IMR-90 (cell line): ENCODE data around the gene LIN9. TPM values are rescaled to one million over a fixed set of nuclear protein-coding genes. Genes with fewer than 3 reads are reported as not detected.

Experiments used
- ATAC-seq: fragments of 200-7000 bp; cut with Tn5 transposase; 2 replicates; pipeline ENCODE4 v1.9.1; 2020; ENCODE audit warnings: low read depth, mild to moderate bottlenecking, moderate library complexity
- BruUV-seq: library from RNA; stranded (reverse); fragments of 400-500 nt; replicated peaks from 2 replicates; lab custom pipeline; 2021; lab: Mats Ljungman, UMichigan
- CTCF ChIA-PET: fragments of 300-600 bp; formaldehyde crosslinking; extraction: SDS; loops from one replicate; lab custom pipeline; 2021; ENCODE audit warnings: antibody characterized with exemption; lab: Yijun Ruan, JAX
- POLR2A ChIA-PET: fragments of 300-600 bp; sonication (Branson Sonifier 250); formaldehyde crosslinking; loops from one replicate; lab custom pipeline; 2022; ENCODE audit warnings: antibody characterized with exemption; ENCODE audit not compliant: unreplicated experiment; lab: Charles Lee
- DNase-seq: peaks from one replicate; pipeline ENCODE4 v3.0.0; 2013
- H2AFZ ChIP-seq: replicated peaks from 2 replicates; pipeline ENCODE3; 2013; ENCODE audit warnings: low read length, mild to moderate bottlenecking; ENCODE audit not compliant: poor library complexity
- H2AK5ac ChIP-seq: 2 replicates; pipeline ENCODE4 v1.6.1; 2013; ENCODE audit warnings: low read depth, low read length, inconsistent platforms
- H2AK9ac ChIP-seq: replicated peaks from 2 replicates; pipeline ENCODE3; 2013; ENCODE audit warnings: mild to moderate bottlenecking, low read depth, low read length, moderate library complexity; ENCODE audit not compliant: poor library complexity
- H2BK120ac ChIP-seq: 2 replicates; pipeline ENCODE4 v1.6.1; 2013; ENCODE audit warnings: low read depth, low read length, inconsistent platforms
- H2BK15ac ChIP-seq: 3 replicates; pipeline ENCODE4 v1.6.1; 2013; ENCODE audit warnings: low read depth, low read length, inconsistent platforms
- H2BK20ac ChIP-seq: 2 replicates; pipeline ENCODE4 v1.6.1; 2013; ENCODE audit warnings: low read depth, mild to moderate bottlenecking, inconsistent platforms, low read length, moderate library complexity
- H2BK5ac ChIP-seq: 2 replicates; pipeline ENCODE4 v1.6.1; 2013; ENCODE audit warnings: mild to moderate bottlenecking, low read depth, low read length, inconsistent platforms; ENCODE audit not compliant: poor library complexity, severe bottlenecking
- H3K14ac ChIP-seq: replicated peaks from 2 replicates; pipeline ENCODE4 v1.6.1; 2013; ENCODE audit warnings: low read depth, low read length, inconsistent platforms
- H3K18ac ChIP-seq: 2 replicates; pipeline ENCODE4 v1.6.1; 2013; ENCODE audit warnings: low read depth, low read length, control low read depth
- H3K23ac ChIP-seq: 2 replicates; pipeline ENCODE4 v1.6.1; 2013; ENCODE audit warnings: low read depth, low read length, inconsistent platforms
- H3K27ac ChIP-seq: 2 replicates; pipeline ENCODE4 v1.5.1; 2013; ENCODE audit warnings: mild to moderate bottlenecking, control low read depth, low read length; ENCODE audit not compliant: insufficient read depth
- H3K27me3 ChIP-seq: 2 replicates; pipeline ENCODE4 v1.6.1; 2013; ENCODE audit warnings: low read length; ENCODE audit not compliant: control insufficient read depth, insufficient read depth
- H3K36me3 ChIP-seq: 2 replicates; pipeline ENCODE4 v1.6.1; 2013; ENCODE audit warnings: low read length, mixed read lengths; ENCODE audit not compliant: control insufficient read depth, insufficient read depth
- H3K4ac ChIP-seq: 2 replicates; pipeline ENCODE4 v1.6.1; 2013; ENCODE audit warnings: low read depth, low read length, inconsistent platforms
- H3K4me1 ChIP-seq: 2 replicates; pipeline ENCODE4 v1.6.1; 2013; ENCODE audit warnings: low read length, mixed read lengths; ENCODE audit not compliant: control insufficient read depth, insufficient read depth
- H3K4me2 ChIP-seq: 2 replicates; pipeline ENCODE4 v1.6.1; 2013; ENCODE audit warnings: low read depth, mild to moderate bottlenecking, control low read depth, low read length, moderate library complexity
- H3K4me3 ChIP-seq: 2 replicates; pipeline ENCODE4 v1.5.1; 2013; ENCODE audit warnings: low read depth, mild to moderate bottlenecking, control low read depth, low read length, moderate library complexity; ENCODE audit not compliant: insufficient read depth
- H3K56ac ChIP-seq: 2 replicates; pipeline ENCODE4 v1.6.1; 2013; ENCODE audit warnings: low read length, inconsistent platforms; ENCODE audit not compliant: insufficient read depth; ENCODE audit errors: extremely low read depth
- H3K79me1 ChIP-seq, 2 experiments: 2 replicates each; pipeline ENCODE4 v1.6.1; 2013; ENCODE audit warnings: low read length in 2 of 2, inconsistent platforms in 1 of 2, low read depth in 1 of 2
- H3K9ac ChIP-seq: 2 replicates; pipeline ENCODE4 v1.6.1; 2013; ENCODE audit warnings: low read depth, low read length, control low read depth
- H3K9me1 ChIP-seq: 2 replicates; pipeline ENCODE4 v1.6.1; 2013; ENCODE audit warnings: low read length, inconsistent platforms; ENCODE audit not compliant: insufficient read depth
- H3K9me3 ChIP-seq: 2 replicates; pipeline ENCODE4 v1.6.1; 2013; ENCODE audit warnings: low read length; ENCODE audit not compliant: control insufficient read depth, insufficient read depth
- H4K20me1 ChIP-seq: 2 replicates; pipeline ENCODE4 v1.6.1; 2013; ENCODE audit warnings: low read length, inconsistent platforms; ENCODE audit not compliant: insufficient read depth
- H4K5ac ChIP-seq: 2 replicates; pipeline ENCODE4 v1.6.1; 2013; ENCODE audit warnings: mild to moderate bottlenecking, low read depth, low read length, control low read depth
- H4K8ac ChIP-seq, 2 experiments: 2 replicates each; pipeline ENCODE4 v1.6.1; 2013; ENCODE audit warnings: low read depth in 2 of 2, low read length in 2 of 2, control low read depth in 1 of 2, inconsistent platforms in 1 of 2
- H4K91ac ChIP-seq: 2 replicates; pipeline ENCODE4 v1.6.1; 2013; ENCODE audit warnings: low read depth, low read length, inconsistent platforms; ENCODE audit not compliant: insufficient read depth
- BHLHE40 ChIP-seq: fragments of 150-350 bp; IDR thresholded peaks from 2 replicates; pipeline ENCODE4 v1.6.1; 2016; ENCODE audit warnings: mild to moderate bottlenecking, low read depth, low read length
- CEBPB ChIP-seq: IDR thresholded peaks from 2 replicates; pipeline ENCODE4 v1.6.1; 2012; ENCODE audit warnings: low read depth, low read length, improper control_type of control experiment
- CHD1 ChIP-seq: IDR thresholded peaks from 2 replicates; pipeline ENCODE4 v1.6.1; 2012; ENCODE audit warnings: low read depth, low read length, improper control_type of control experiment
- CTCF ChIP-seq: conservative IDR thresholded peaks from 2 replicates; pipeline ENCODE4 v1.5.1; 2012; ENCODE audit warnings: mild to moderate bottlenecking, low read depth, low read length, improper control_type of control experiment
- FOS ChIP-seq: fragments of 150-350 bp; IDR thresholded peaks from 2 replicates; pipeline ENCODE4 v1.6.1; 2016; ENCODE audit warnings: low read depth, low read length
- MAFK ChIP-seq: IDR thresholded peaks from 2 replicates; pipeline ENCODE4 v1.6.1; 2012; ENCODE audit warnings: low read depth, low read length, improper control_type of control experiment
- MAZ ChIP-seq: IDR thresholded peaks from 2 replicates; pipeline ENCODE4 v1.6.1; 2012; ENCODE audit warnings: low read depth, mild to moderate bottlenecking, low read length, improper control_type of control experiment, moderate library complexity, borderline replicate concordance
- MXI1 ChIP-seq: IDR thresholded peaks from 2 replicates; pipeline ENCODE4 v1.6.1; 2012; ENCODE audit warnings: low read depth, mild to moderate bottlenecking, low read length, moderate library complexity, borderline replicate concordance
- NFE2L2 ChIP-seq: fragments of 150-350 bp; IDR thresholded peaks from 2 replicates; pipeline ENCODE4 v1.6.1; 2016; ENCODE audit warnings: low read depth, mild to moderate bottlenecking, low read length
- POLR2A ChIP-seq: IDR thresholded peaks from 2 replicates; pipeline ENCODE4 v1.6.1; 2012; ENCODE audit warnings: mild to moderate bottlenecking, low read depth, low read length
- RCOR1 ChIP-seq: IDR thresholded peaks from 2 replicates; pipeline ENCODE4 v1.6.1; 2012; ENCODE audit warnings: mild to moderate bottlenecking, low read length, improper control_type of control experiment; ENCODE audit not compliant: insufficient replicate concordance
- RFX5 ChIP-seq: IDR thresholded peaks from 2 replicates; pipeline ENCODE4 v1.8.0; 2012; ENCODE audit warnings: low read depth, mild to moderate bottlenecking, low read length, moderate library complexity
- SMC3 ChIP-seq: fragments of 150-350 bp; IDR thresholded peaks from 2 replicates; pipeline ENCODE4 v1.6.1; 2016; ENCODE audit warnings: low read depth, mild to moderate bottlenecking, antibody characterized with exemption, low read length, moderate library complexity
- WGBS, 2 experiments: methylation state at CpG; one replicate each; pipeline versions ENCODE4 v1.1.5 to v1.1.7; 2013; ENCODE audit warnings: missing lambda C conversion rate in 2 of 2; ENCODE audit not compliant: insufficient read length in 1 of 2; ENCODE audit errors: extremely low coverage in 2 of 2; 5-methylcytosine and 5-hydroxymethylcytosine counted together
- dilution Hi-C: fragments of 300-500 bp; cut with HindIII; formaldehyde crosslinking; loops from one replicate; pipeline ENCODE4 v1.14.3; 2018; ENCODE audit warnings: low sequenced_read_pairs; ENCODE audit not compliant: unreplicated experiment
- in situ Hi-C: fragments of 300-500 bp; cut with MboI; formaldehyde crosslinking; loops from 3 replicates; pipeline ENCODE4 v1.14.3; 2019; ENCODE audit warnings: low sequenced_read_pairs, inconsistent platforms, mixed read lengths
- intact Hi-C: fragments of 100-400 bp; cut with micrococcal nuclease; formaldehyde crosslinking; loops from 2 replicates; pipeline ENCODE4 v1.10.0; 2022
- polyA plus RNA-seq, 3 experiments: library from polyadenylated mRNA; depleted of rRNA; stranded (reverse); fragments of >200 nt; gene quantifications; 2 replicates each; pipeline ENCODE4 v1.2.3, GENCODE V29; 2012; ENCODE audit warnings: low replicate concordance in 1 of 3
- total RNA-seq: library from RNA; depleted of rRNA; stranded (reverse); fragments of >200 nt; gene quantifications from 2 replicates; pipeline ENCODE4 v1.2.3, GENCODE V29; 2012

LIN9 gene
- total and polyA plus RNA-seq, 2 of the 4 experiments (the other 2 are of a cell fraction), result 2.3 to 3.9 TPM

GRCh38 chr1:226311376-226311775, 2.4 kb upstream of the LIN9 start:
- Histone ChIP-seq H3K4me2 (no peak overlapping the region), H3K14ac (no peak overlapping the region), H4K91ac (no peak overlapping the region), H3K23ac (no peak overlapping the region), H3K27me3 (peaks cover 2% of the 10 kb centered on the region; the same call in 1 of the 2 replicates), H3K79me1 (peaks cover 5 to 9% of the 10 kb centered on the region in 2 experiments; a peak in 3 of 4 replicates), H3K9me1 (peaks cover 2% of the 10 kb centered on the region; the same call in 1 of the 2 replicates), H3K4me3 (no peak overlapping the region), H3K56ac (no peak overlapping the region), H4K8ac (no peak overlapping the region), H2AK9ac (no peak overlapping the region), H3K4me1 (peaks cover 4% of the 10 kb centered on the region), H3K18ac (no peak overlapping the region), H3K9ac (no peak overlapping the region), H2AFZ (no peak overlapping the region), H3K9me3 (no peaks in the 10 kb centered on the region), H3K4ac (no peak overlapping the region), H4K20me1 (no peaks in the 10 kb centered on the region), H3K36me3 (no peaks in the 10 kb centered on the region), H4K5ac (no peak overlapping the region), H2BK120ac (no peak overlapping the region), H2AK5ac (no peak overlapping the region), H2BK20ac (no peak overlapping the region), H3K27ac (no peak overlapping the region), H2BK5ac (no peak overlapping the region), H2BK15ac (no peak overlapping the region)
- in situ Hi-C loops (no loop called here), intact Hi-C loops (no loop called here), dilution Hi-C loops (no loop called here)
- WGBS, 2 experiments, result no CpG with 5 or more reads among the region's 7 CpGs
- ATAC-seq (no peak), DNase-seq (no peak)
- ChIA-PET CTCF (no interaction called here), POLR2A (no interaction called here)
- TF ChIP-seq POLR2A, result no peak
- TF ChIP-seq NFE2L2, result no peak
- no peak for TF ChIP-seq CTCF
- no peak for TF ChIP-seq MAFK
- TF ChIP-seq RCOR1, result no peak
- no peak for TF ChIP-seq CHD1
- TF ChIP-seq MAZ, result no peak
- TF ChIP-seq BHLHE40, result no peak
- TF ChIP-seq MXI1, result no peak
- TF ChIP-seq CEBPB, result no peak
- no peak for TF ChIP-seq SMC3
- no peak for TF ChIP-seq FOS
- no peak for TF ChIP-seq RFX5
- no TSS peak for BruUV-seq
